ENCODE results near the gene ECHS1.

- TF ChIP-seq CTCF (conservative IDR thresholded peaks at IDR 0.05; ENCODE audit: low read length) (no peak), EZH2phosphoT487 (IDR thresholded peaks at IDR 0.05; ENCODE audit: borderline replicate concordance, low read depth, low read length) (no peak)
Observed at GRCh38 chr10:133344236-133344635, 28.9 kb downstream of the ECHS1 start.
